SK-N-SH treated with all-trans-retinoic acid at 6 μM for 48 hours (cell line): ENCODE measurements around the gene PRKCE.

Source experiments
- ATAC-seq: fragments of 200-7000 bp; cut with Tn5 transposase; 3 replicates; pipeline ENCODE4 v1.9.1; 2020; ENCODE audit warnings: mild to moderate bottlenecking, moderate library complexity
- ARNTL ChIP-seq: fragments of 450-650 bp; formaldehyde crosslinking; IDR thresholded peaks from 2 replicates; pipeline ENCODE4 v1.5.0; 2020; ENCODE audit warnings: low read depth, mild to moderate bottlenecking, moderate library complexity, borderline replicate concordance
- BACH2 ChIP-seq: fragments of 250-450 bp; sonication (Bioruptor Pico); IDR thresholded peaks from 2 replicates; pipeline ENCODE4 v1.9.0; 2021; ENCODE audit warnings: mild to moderate bottlenecking, borderline replicate concordance
- ESRRG ChIP-seq: fragments of 250-450 bp; sonication (Bioruptor Pico); IDR thresholded peaks from 2 replicates; pipeline ENCODE4 v1.6.1; 2021; ENCODE audit warnings: mild to moderate bottlenecking
- GLIS3 ChIP-seq: fragments of 250-450 bp; sonication (Bioruptor Pico); IDR thresholded peaks from 2 replicates; pipeline ENCODE4 v1.5.0; 2020; ENCODE audit warnings: mild to moderate bottlenecking, moderate library complexity
- OSR1 ChIP-seq: fragments of 250-450 bp; sonication (Bioruptor Pico); IDR thresholded peaks from 2 replicates; pipeline ENCODE4 v1.8.0; 2022; ENCODE audit warnings: moderate library complexity, mild to moderate bottlenecking, inconsistent platforms
- PPARA ChIP-seq: fragments of 250-450 bp; sonication (Bioruptor Pico); IDR thresholded peaks from 2 replicates; pipeline ENCODE4 v1.5.0; 2020; ENCODE audit warnings: mild to moderate bottlenecking, borderline replicate concordance
- RARB ChIP-seq: fragments of 250-450 bp; sonication (Bioruptor Pico); IDR thresholded peaks from 2 replicates; pipeline ENCODE4 v1.8.0; 2021; ENCODE audit warnings: mild to moderate bottlenecking, moderate library complexity
- SNAI2 ChIP-seq: fragments of 250-450 bp; sonication (Bioruptor Pico); IDR thresholded peaks from 2 replicates; pipeline ENCODE4 v1.5.0; 2020; ENCODE audit warnings: mild to moderate bottlenecking, moderate library complexity
- TCF4 ChIP-seq: fragments of 250-450 bp; sonication (Bioruptor Pico); IDR thresholded peaks from 2 replicates; pipeline ENCODE4 v1.8.0; 2021; ENCODE audit warnings: mild to moderate bottlenecking, moderate library complexity, borderline replicate concordance
- TOX ChIP-seq: fragments of 250-450 bp; sonication (Bioruptor Pico); IDR thresholded peaks from 2 replicates; pipeline ENCODE4 v1.8.0; 2021; ENCODE audit warnings: mild to moderate bottlenecking, moderate library complexity, borderline replicate concordance
- ZC3H10 ChIP-seq: fragments of 250-450 bp; sonication (Bioruptor Pico); IDR thresholded peaks from 2 replicates; pipeline ENCODE4 v1.5.1; 2021; ENCODE audit warnings: mild to moderate bottlenecking, moderate library complexity
- ZFP3 ChIP-seq: fragments of 250-450 bp; sonication (Bioruptor Pico); IDR thresholded peaks from 2 replicates; pipeline ENCODE4 v1.5.0; 2020; ENCODE audit warnings: mild to moderate bottlenecking, moderate library complexity
- ZFP30 ChIP-seq: fragments of 450-650 bp; formaldehyde crosslinking; IDR thresholded peaks from 2 replicates; pipeline ENCODE4 v1.5.0; 2022; ENCODE audit warnings: mild to moderate bottlenecking, moderate library complexity
- ZNF565 ChIP-seq: fragments of 450-650 bp; formaldehyde crosslinking; conservative IDR thresholded peaks from 2 replicates; pipeline ENCODE4 v1.5.0; 2020; ENCODE audit warnings: low read depth, mild to moderate bottlenecking, moderate library complexity
- ZNF70 ChIP-seq: fragments of 450-650 bp; formaldehyde crosslinking; IDR thresholded peaks from 2 replicates; pipeline ENCODE4 v1.5.0; 2020; ENCODE audit warnings: mild to moderate bottlenecking, moderate library complexity
- ZNF8 ChIP-seq: fragments of 450-650 bp; formaldehyde crosslinking; IDR thresholded peaks from 2 replicates; pipeline ENCODE4 v1.5.0; 2020; ENCODE audit warnings: mild to moderate bottlenecking, moderate library complexity
- TF ChIP-seq, protein P1 (sequence below): fragments of 250-450 bp; sonication (Bioruptor Pico); IDR thresholded peaks from 2 replicates; pipeline ENCODE4 v1.5.1; 2020; ENCODE audit warnings: low read depth, mild to moderate bottlenecking, moderate library complexity
- TF ChIP-seq, protein P2 (sequence below): fragments of 250-450 bp; sonication (Bioruptor Pico); IDR thresholded peaks from 2 replicates; pipeline ENCODE4 v1.5.0; 2020; ENCODE audit warnings: mild to moderate bottlenecking, moderate library complexity
- TF ChIP-seq, protein P3 (sequence below): fragments of 250-450 bp; sonication (Bioruptor Pico); IDR thresholded peaks from 2 replicates; pipeline ENCODE4 v1.5.1; 2021; ENCODE audit warnings: mild to moderate bottlenecking, moderate library complexity
- TF ChIP-seq, protein P4 (sequence below): fragments of 250-450 bp; sonication (Bioruptor Pico); IDR thresholded peaks from 2 replicates; pipeline ENCODE4 v1.8.0; 2020; ENCODE audit warnings: mild to moderate bottlenecking, moderate library complexity, borderline replicate concordance

PRKCE gene

DNA sequence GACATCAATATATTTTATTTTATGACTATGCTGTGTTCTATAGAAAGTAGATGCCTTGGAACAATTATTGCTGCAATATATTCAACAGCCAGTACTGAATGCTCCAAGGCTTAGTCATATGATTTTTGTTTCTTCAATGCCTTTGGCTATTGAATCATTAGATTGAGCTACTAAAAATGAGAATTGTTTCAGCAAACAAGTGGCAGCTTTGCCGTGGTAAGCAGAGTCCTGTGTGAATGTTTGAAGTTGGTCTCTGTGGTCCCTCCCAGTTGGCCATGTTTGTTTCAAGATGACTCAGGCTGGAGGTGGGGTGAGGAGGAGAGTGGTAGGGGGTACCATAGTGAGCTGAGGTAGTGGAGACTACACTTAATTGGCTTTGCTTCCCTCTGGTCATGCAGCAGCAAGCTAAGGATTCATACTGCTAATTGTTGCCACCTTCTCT is 447.2 kb downstream of the PRKCE start (continued):
- TF ChIP-seq, protein P1, sequence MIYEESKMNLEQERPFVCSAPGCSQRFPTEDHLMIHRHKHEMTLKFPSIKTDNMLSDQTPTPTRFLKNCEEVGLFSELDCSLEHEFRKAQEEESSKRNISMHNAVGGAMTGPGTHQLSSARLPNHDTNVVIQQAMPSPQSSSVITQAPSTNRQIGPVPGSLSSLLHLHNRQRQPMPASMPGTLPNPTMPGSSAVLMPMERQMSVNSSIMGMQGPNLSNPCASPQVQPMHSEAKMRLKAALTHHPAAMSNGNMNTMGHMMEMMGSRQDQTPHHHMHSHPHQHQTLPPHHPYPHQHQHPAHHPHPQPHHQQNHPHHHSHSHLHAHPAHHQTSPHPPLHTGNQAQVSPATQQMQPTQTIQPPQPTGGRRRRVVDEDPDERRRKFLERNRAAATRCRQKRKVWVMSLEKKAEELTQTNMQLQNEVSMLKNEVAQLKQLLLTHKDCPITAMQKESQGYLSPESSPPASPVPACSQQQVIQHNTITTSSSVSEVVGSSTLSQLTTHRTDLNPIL (CRISPR knock-in tag): no peak
- no peak for TF ChIP-seq ZNF70 (CRISPR knock-in tag)
- TF ChIP-seq TCF4: no peak

DNA sequence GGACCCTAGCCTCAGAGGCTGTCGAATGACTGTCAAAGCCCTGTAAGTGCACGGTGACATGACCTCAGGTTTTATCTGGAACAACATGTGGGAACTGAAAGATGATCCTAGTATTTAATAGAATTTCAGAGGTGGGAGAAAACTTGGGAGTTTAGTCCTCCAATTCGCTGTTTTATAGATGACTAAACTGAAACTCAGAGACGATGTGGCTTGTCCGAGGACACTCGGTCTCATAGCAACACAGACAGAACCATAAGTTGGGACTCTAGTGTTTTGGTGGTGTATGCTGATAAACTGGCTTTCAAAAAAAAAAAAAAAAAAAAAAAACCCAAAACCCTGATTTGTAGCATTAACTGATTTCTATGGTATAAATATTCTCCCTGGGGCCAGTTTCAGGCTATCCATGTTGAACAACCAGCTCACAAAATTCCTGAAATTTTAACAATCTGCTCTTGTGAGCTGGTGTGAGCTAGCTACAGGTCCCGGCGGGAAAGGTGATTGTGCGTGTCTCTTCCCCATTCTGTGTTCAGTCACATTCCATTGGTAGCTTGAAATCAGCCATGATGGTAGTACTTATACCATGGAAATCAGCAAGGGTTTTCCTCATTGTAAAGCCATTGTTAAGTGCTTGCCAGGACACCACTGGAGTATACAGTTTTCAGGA is 450.2 kb downstream of the PRKCE start:
- TF ChIP-seq ZFP30: no peak
- no peak for TF ChIP-seq GLIS3 (CRISPR knock-in tag)
- TF ChIP-seq ESRRG (CRISPR knock-in tag): no peak
- no peak for TF ChIP-seq ZC3H10
- TF ChIP-seq OSR1 (CRISPR knock-in tag): no peak
- no peak for TF ChIP-seq ZNF565 (CRISPR knock-in tag)
- TF ChIP-seq, protein P2, sequence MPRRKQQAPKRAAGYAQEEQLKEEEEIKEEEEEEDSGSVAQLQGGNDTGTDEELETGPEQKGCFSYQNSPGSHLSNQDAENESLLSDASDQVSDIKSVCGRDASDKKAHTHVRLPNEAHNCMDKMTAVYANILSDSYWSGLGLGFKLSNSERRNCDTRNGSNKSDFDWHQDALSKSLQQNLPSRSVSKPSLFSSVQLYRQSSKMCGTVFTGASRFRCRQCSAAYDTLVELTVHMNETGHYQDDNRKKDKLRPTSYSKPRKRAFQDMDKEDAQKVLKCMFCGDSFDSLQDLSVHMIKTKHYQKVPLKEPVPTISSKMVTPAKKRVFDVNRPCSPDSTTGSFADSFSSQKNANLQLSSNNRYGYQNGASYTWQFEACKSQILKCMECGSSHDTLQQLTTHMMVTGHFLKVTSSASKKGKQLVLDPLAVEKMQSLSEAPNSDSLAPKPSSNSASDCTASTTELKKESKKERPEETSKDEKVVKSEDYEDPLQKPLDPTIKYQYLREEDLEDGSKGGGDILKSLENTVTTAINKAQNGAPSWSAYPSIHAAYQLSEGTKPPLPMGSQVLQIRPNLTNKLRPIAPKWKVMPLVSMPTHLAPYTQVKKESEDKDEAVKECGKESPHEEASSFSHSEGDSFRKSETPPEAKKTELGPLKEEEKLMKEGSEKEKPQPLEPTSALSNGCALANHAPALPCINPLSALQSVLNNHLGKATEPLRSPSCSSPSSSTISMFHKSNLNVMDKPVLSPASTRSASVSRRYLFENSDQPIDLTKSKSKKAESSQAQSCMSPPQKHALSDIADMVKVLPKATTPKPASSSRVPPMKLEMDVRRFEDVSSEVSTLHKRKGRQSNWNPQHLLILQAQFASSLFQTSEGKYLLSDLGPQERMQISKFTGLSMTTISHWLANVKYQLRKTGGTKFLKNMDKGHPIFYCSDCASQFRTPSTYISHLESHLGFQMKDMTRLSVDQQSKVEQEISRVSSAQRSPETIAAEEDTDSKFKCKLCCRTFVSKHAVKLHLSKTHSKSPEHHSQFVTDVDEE: no peak
- TF ChIP-seq TOX (CRISPR knock-in tag): no peak
- TF ChIP-seq TCF4: no peak
- TF ChIP-seq ZFP3: no peak
- TF ChIP-seq, protein P1 (CRISPR knock-in tag): no peak
- TF ChIP-seq ZNF70 (CRISPR knock-in tag): no peak
- TF ChIP-seq ZNF8 (CRISPR knock-in tag): no peak
- TF ChIP-seq RARB (CRISPR knock-in tag): no peak
- no peak for TF ChIP-seq BACH2 (CRISPR knock-in tag)
- no peak for ATAC-seq

DNA sequence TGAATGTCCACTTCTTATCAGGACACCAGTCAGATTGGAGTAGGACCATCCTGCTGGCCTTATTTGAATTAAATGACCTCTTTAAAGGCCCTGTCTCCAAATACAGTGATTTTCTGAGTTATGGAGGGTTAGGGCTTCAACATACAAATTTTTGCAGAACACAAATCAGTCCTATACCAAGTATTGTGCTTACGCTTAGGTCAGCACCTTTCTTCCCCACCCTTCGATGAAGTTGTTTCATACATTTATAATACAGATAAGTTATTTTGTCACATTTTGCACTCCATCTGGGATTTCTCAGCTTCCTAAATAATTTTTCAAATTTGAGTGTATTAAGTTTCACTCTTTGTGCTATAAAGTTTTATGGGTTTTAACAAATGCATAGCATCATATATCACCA is 455.2 kb downstream of the PRKCE start:
- no peak for TF ChIP-seq ESRRG (CRISPR knock-in tag)
- no peak for TF ChIP-seq BACH2 (CRISPR knock-in tag)
- no peak for TF ChIP-seq ZC3H10
- TF ChIP-seq ARNTL: no peak
- TF ChIP-seq, protein P3, sequence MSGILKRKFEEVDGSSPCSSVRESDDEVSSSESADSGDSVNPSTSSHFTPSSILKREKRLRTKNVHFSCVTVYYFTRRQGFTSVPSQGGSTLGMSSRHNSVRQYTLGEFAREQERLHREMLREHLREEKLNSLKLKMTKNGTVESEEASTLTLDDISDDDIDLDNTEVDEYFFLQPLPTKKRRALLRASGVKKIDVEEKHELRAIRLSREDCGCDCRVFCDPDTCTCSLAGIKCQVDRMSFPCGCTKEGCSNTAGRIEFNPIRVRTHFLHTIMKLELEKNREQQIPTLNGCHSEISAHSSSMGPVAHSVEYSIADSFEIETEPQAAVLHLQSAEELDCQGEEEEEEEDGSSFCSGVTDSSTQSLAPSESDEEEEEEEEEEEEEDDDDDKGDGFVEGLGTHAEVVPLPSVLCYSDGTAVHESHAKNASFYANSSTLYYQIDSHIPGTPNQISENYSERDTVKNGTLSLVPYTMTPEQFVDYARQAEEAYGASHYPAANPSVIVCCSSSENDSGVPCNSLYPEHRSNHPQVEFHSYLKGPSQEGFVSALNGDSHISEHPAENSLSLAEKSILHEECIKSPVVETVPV (CRISPR knock-in tag): no peak
- TF ChIP-seq, protein P4, sequence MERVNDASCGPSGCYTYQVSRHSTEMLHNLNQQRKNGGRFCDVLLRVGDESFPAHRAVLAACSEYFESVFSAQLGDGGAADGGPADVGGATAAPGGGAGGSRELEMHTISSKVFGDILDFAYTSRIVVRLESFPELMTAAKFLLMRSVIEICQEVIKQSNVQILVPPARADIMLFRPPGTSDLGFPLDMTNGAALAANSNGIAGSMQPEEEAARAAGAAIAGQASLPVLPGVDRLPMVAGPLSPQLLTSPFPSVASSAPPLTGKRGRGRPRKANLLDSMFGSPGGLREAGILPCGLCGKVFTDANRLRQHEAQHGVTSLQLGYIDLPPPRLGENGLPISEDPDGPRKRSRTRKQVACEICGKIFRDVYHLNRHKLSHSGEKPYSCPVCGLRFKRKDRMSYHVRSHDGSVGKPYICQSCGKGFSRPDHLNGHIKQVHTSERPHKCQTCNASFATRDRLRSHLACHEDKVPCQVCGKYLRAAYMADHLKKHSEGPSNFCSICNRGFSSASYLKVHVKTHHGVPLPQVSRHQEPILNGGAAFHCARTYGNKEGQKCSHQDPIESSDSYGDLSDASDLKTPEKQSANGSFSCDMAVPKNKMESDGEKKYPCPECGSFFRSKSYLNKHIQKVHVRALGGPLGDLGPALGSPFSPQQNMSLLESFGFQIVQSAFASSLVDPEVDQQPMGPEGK (CRISPR knock-in tag): no peak
- no peak for TF ChIP-seq RARB (CRISPR knock-in tag)
- TF ChIP-seq ZFP3: no peak
- no peak for TF ChIP-seq SNAI2 (CRISPR knock-in tag)
- no peak for TF ChIP-seq ZFP30
- no peak for TF ChIP-seq TOX (CRISPR knock-in tag)
- TF ChIP-seq, all 23 proteins: peak for 0
- no peak for ATAC-seq

DNA sequence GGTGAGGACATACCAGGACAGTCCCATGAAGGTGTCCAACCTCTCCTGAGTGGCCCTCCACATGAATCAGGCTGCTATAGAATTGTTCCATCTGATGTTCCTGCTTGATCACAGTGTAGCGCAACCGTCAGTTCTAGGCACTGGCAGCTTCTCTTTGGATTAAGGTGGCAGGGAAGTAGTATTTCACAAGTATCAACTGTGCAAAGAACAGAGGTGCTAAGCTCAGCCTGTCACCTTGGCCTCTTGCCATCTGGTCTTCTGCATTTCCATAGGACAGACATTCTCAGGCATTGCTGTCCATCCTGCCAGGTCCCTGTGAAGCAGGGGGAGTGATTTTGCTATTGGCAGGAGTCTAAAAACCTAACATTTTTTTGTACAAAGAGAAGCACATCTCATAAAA is 463.5 kb downstream of the PRKCE start:
- TF ChIP-seq, protein P2: no peak
- TF ChIP-seq ZNF70 (CRISPR knock-in tag): no peak
- TF ChIP-seq SNAI2 (CRISPR knock-in tag): no peak
- TF ChIP-seq ZFP30: no peak
- no peak for TF ChIP-seq PPARA (CRISPR knock-in tag)
- TF ChIP-seq RARB (CRISPR knock-in tag): no peak
- ATAC-seq: no peak
